HL-60 (cell line): Measurements from ENCODE around the gene CST8.

Experiments used
- DNase-seq, 2 experiments: peaks; one replicate each; pipeline ENCODE4 v3.0.0-alpha.2; 2010 to 2020; ENCODE audit warnings: low read depth in 1 of 2, low spot score in 1 of 2
- H3K27ac ChIP-seq: fragments of 250-450 bp; sonication (Bioruptor Pico); replicated peaks from 2 replicates; pipeline ENCODE4 v1.5.1; 2020; ENCODE audit warnings: mild to moderate bottlenecking, moderate library complexity
- H3K27me3 ChIP-seq: fragments of 250-450 bp; sonication (Bioruptor Pico); 2 replicates; pipeline ENCODE4 v1.5.1; 2021; ENCODE audit warnings: mild to moderate bottlenecking, moderate library complexity; ENCODE audit not compliant: insufficient read depth, poor library complexity, severe bottlenecking
- H3K4me3 ChIP-seq: replicated peaks from 2 replicates; pipeline ENCODE4 v1.5.1; 2011; ENCODE audit warnings: mild to moderate bottlenecking, control low read depth, low read length; ENCODE audit not compliant: insufficient read depth
- GABPA ChIP-seq: IDR thresholded peaks from 2 replicates; pipeline ENCODE4 v1.6.1; 2012; ENCODE audit warnings: low read depth
- POLR2AphosphoS5 ChIP-seq: IDR thresholded peaks from 2 replicates; pipeline ENCODE4 v1.6.1; 2012; ENCODE audit warnings: low read depth
- SPI1 ChIP-seq: IDR thresholded peaks from 2 replicates; pipeline ENCODE4 v1.6.1; 2012; ENCODE audit warnings: low read depth, mild to moderate bottlenecking, borderline replicate concordance
- TF ChIP-seq, protein P1 (sequence below): IDR thresholded peaks from 2 replicates; pipeline ENCODE4 v1.6.1; 2012; ENCODE audit warnings: low read depth; ENCODE audit not compliant: insufficient replicate concordance
- TF ChIP-seq, protein P2 (sequence below): IDR thresholded peaks from one replicate; pipeline ENCODE4 v1.5.1; 2011; ENCODE audit warnings: low read length, control low read depth, inconsistent platforms; ENCODE audit not compliant: insufficient read depth

Gene CST8

GRCh38 chr20:23513164-23513563, 22.2 kb downstream of the CST8 start:
- H3K27ac ChIP-seq, result no peak overlapping the region
- no peak for DNase-seq
- TF ChIP-seq, protein P1, sequence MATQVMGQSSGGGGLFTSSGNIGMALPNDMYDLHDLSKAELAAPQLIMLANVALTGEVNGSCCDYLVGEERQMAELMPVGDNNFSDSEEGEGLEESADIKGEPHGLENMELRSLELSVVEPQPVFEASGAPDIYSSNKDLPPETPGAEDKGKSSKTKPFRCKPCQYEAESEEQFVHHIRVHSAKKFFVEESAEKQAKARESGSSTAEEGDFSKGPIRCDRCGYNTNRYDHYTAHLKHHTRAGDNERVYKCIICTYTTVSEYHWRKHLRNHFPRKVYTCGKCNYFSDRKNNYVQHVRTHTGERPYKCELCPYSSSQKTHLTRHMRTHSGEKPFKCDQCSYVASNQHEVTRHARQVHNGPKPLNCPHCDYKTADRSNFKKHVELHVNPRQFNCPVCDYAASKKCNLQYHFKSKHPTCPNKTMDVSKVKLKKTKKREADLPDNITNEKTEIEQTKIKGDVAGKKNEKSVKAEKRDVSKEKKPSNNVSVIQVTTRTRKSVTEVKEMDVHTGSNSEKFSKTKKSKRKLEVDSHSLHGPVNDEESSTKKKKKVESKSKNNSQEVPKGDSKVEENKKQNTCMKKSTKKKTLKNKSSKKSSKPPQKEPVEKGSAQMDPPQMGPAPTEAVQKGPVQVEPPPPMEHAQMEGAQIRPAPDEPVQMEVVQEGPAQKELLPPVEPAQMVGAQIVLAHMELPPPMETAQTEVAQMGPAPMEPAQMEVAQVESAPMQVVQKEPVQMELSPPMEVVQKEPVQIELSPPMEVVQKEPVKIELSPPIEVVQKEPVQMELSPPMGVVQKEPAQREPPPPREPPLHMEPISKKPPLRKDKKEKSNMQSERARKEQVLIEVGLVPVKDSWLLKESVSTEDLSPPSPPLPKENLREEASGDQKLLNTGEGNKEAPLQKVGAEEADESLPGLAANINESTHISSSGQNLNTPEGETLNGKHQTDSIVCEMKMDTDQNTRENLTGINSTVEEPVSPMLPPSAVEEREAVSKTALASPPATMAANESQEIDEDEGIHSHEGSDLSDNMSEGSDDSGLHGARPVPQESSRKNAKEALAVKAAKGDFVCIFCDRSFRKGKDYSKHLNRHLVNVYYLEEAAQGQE, result no peak
- no peak for TF ChIP-seq SPI1
- no peak for TF ChIP-seq GABPA
- TF ChIP-seq, protein P2, sequence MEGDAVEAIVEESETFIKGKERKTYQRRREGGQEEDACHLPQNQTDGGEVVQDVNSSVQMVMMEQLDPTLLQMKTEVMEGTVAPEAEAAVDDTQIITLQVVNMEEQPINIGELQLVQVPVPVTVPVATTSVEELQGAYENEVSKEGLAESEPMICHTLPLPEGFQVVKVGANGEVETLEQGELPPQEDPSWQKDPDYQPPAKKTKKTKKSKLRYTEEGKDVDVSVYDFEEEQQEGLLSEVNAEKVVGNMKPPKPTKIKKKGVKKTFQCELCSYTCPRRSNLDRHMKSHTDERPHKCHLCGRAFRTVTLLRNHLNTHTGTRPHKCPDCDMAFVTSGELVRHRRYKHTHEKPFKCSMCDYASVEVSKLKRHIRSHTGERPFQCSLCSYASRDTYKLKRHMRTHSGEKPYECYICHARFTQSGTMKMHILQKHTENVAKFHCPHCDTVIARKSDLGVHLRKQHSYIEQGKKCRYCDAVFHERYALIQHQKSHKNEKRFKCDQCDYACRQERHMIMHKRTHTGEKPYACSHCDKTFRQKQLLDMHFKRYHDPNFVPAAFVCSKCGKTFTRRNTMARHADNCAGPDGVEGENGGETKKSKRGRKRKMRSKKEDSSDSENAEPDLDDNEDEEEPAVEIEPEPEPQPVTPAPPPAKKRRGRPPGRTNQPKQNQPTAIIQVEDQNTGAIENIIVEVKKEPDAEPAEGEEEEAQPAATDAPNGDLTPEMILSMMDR, result no peak
- TF ChIP-seq POLR2AphosphoS5, result no peak
- no peaks in the 10 kb centered on the region for H3K27me3 ChIP-seq
- no peak overlapping the region for H3K4me3 ChIP-seq

- TF ChIP-seq, protein P1, result no peak
- TF ChIP-seq GABPA, result no peak
- no peak for TF ChIP-seq SPI1
- TF ChIP-seq, protein P2, result no peak
- no peak for TF ChIP-seq POLR2AphosphoS5
- H3K27ac ChIP-seq, result no peak overlapping the region
- H3K27me3 ChIP-seq, result no peaks in the 10 kb centered on the region
- DNase-seq, result no peak
- H3K4me3 ChIP-seq, result no peak overlapping the region
Observed at GRCh38 chr20:23514848-23515247, 23.9 kb downstream of the CST8 start.

DNA sequence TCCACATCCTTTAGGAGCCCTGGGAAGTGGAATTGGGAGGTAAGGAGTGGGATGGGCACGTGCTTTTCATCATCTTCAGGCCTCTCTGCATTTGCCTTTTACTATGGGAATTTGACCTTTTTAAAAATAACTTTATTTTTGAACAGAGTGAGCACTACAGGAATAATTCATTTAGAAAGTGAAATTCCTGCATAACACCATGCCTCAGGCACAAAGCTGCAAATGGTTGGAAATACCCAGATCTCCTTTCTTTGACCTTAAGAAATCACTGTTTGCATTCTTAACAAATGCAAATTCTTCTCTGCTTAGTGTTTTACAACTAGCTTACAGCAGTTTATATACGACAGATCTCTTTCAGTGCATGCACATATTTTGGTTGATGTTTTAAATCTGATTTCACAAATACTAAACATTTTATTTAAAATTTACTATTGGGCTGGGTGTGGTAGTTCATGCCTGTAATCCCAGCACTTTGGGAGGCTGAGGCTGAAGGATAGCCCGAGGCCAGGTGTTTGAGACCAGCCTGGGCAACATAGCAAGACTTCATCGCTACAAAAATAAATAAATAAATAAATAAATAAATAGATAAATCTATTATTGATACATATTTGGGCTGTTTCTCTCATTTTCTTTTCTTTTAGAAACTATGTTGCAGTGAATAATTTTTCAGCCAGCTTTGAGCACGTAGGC, 24.5 kb downstream of the CST8 start:
- no peak overlapping the region for H3K27ac ChIP-seq
- H3K27me3 ChIP-seq, result no peaks in the 10 kb centered on the region
- TF ChIP-seq SPI1, result no peak
- TF ChIP-seq, protein P2, result no peak
- no peak for TF ChIP-seq GABPA
- TF ChIP-seq POLR2AphosphoS5, result no peak
- TF ChIP-seq, protein P1, result no peak
- no peak for DNase-seq
- H3K4me3 ChIP-seq, result no peak overlapping the region
